UCSD-AML1 (cell line): Measurements from ENCODE around the gene NCOA5.

Experiments used
- DNase-seq: peaks from one replicate; lab custom pipeline; 2025; ENCODE audit not compliant: unreplicated experiment; lab: John Stamatoyannopoulos, UW

NCOA5 gene

DNA sequence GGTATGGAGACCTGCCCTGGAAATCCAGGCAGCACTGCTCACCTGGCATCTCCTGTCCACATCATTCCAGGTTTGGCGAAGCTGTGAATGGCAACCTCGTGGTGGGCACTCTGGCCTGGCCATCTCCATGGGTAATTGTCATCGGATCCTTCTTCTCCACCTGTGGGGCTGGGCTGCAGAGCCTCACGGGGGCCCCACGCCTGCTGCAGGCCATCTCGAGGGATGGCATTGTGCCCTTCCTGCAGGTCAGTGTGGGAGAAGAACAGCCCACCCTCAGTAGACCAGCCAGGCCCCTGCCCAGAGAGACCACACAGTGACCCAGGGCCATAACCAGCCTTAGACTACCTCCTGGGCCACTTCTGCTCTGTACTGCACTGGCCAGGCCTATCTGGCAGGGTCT, 44.9 kb downstream of the NCOA5 start:
- DNase-seq, result no peak

DNA sequence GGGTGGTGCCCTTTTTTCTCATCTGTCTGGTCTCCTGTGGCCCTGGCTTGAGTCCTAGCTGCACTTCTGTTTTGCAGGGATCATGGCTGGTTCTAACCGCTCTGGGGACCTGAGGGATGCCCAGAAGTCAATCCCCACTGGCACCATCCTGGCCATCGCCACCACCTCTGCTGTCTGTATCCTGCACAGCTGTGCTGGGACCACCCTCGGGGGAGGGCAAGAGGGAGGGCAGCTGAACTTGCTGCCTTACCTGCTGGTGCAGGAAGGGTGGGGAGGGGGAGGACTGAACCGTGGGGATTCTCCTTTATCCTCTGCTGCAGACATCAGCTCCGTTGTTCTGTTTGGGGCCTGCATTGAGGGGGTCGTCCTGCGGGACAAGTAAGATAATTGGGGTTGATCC, 46.2 kb downstream of the NCOA5 start:
- DNase-seq, result no peak

DNA sequence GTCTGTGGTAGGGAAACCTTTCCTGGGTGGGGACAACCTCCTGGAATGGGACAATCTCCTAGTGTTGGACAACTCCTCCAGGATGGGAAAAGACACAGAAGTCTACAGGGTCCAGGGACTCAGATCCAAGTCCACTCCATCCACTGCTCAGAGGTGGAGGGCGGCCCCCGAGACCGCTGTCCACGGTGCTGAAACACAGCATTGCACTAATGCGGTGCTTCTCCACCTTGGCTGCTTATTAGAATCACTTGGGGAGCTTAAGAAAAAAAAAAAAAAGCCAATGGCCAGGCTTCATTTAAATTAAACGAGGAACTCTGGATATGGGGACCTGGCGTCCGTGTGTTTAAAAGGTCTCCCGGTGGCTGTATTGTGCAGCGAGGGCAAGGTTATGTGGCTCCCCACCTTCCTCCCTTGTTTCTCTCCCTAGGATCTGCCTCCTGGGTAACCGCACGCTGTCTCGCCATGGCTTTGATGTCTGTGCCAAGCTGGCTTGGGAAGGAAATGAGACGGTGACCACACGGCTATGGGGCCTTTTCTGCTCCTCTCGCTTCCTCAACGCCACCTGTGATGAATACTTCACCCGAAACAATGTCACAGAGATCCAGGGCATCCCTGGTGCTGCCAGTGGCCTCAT, 48.7 kb downstream of the NCOA5 start:
- DNase-seq, result peak; percentile 63

DNA sequence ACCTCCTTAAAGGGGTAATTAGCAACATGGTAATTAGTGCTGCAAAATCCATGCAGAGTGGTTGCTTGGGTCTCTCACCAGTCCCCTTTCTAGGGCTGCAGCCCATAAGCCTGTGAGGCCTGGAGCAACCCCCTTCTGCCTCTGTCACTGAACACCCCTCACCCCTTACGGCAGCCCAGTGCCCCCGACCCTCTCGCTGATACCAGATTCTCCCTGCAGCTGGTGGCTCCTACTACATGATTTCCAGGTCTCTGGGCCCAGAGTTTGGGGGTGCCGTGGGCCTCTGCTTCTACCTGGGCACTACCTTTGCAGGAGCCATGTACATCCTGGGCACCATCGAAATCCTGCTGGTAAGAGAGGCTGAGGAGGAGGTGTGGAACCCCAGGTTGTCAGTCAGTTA, 52.7 kb downstream of the NCOA5 start:
- no peak for DNase-seq

DNA sequence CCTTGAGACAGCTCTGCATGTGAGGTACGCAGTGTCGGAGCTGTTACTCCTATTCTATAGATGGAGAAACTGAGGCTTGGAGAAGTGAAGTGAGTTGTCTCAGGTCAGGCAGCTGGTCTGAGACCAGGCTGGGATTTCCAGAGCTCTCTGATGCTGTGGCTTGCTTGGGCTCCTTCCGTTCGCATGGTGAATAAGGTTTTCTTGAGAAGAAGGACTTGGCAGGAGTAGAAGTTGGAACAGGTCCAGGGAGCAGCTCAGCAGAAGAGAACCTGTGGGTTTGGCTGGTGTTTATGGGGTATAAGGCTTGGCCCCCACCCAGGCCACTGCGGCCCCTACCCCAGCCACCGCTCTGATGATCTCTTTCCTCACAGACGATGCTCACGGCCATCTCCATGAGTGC, 53.4 kb downstream of the NCOA5 start:
- no peak for DNase-seq

DNA sequence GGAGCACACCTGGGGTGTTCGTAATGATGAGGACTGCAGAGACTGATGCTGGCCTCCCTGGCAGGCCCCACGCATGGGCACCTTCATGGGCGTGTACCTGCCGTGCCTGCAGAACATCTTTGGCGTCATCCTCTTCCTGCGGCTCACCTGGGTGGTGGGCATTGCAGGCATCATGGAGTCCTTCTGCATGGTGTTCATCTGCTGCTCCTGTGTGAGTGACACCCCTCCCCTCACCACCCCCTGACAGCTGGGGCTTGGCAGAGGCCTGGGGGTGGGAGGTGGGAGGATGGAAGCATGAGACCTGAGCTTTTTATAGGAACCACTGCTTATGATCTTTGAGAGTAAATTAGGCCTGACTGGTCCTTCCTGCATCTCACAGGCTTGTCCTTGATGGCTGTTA, 54.0 kb downstream of the NCOA5 start:
- DNase-seq, result no peak

DNA sequence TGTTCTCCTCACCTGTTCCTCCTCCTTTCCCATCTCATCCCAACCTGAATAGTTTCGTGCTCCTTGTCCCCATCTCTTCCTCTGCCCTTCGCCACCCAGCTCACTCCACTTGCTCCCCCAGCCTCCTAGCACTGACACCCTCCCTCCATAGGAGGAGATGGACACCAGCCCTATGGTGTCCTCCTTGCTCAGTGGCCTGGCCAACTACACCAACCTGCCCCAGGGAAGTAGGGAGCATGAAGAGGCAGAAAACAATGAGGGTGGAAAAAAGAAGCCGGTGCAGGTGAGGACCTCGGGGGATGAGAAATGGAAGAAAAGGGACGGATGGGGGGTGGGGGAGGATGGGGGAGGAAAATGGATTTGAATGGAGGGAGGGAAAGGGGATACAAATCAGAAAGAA, 54.5 kb downstream of the NCOA5 start:
- DNase-seq, result no peak

DNA sequence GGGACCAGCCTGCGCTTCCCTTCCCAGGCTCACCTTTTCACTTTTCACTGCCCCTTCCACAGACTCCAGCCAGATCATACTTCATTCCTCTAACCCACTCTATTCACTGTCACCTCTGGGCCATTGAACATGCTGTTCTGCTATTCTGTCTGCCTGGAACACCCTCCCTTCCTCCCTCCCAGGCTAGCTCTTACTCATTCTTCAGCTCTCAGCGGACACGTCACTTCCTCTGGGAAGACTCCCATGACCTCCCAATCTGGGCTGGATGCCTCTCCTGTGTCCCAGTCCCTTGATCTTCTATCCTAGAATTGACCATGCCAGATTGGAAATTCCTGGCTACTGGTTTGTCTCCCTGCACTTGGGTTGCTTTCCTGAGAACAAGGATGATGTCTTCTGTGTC, 55.7 kb downstream of the NCOA5 start:
- DNase-seq, result no peak

DNA sequence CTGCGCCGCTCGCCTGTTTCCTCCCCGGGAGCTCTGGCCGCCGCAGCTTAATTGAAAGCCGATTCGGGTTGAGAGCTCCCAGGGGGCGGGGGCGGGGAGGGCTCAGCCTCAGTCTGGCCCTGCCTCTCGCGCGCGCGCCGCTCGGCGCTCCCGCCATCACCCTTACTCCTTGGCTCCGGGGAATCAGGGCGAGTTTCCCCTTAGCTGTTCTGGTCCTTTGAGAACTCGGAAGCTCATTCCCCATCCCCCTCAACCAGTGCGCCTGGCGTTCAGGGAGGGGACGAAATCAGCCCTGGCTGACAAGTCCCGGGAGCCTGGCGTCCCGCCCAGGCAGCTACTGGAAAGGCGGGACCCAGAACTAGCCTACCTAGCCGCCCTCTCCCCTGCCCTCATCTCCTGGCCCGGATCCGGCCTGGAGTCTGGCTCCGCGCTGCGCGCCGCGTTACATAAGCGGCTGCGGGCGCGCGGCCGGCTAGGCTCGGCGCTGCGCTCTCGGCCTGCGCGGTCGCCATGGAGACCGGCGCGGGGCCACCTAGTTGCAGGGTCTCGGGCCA, 58.0 kb downstream of the NCOA5 start:
- no peak for DNase-seq

DNA sequence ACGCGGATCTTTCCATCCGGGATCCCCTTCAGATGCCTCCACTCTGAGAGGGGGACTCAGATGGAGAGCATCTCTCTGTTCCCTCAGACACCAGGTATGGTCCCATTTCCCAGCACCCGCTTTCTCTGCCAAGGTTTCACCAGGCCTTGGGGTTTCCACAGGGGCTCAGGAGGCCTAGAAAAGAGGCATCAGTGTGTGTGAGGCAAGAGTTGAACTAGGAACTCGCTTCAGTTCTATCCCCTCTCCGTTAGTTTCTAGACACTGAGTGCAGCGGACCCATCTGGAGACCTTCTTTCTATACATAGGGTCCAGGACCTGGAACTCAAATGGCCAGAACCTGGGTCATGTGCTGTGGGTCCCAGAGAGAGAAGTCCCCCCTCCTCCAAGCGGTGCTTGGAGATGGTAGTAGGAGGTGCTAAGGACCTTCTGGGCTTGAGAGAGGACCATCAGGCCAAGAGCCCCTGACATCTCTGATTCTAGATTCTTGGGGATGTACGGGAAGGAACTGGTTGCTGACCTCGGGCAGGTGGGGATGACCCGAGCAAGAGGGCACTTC, 58.7 kb downstream of the NCOA5 start:
- DNase-seq, result no peak

DNA sequence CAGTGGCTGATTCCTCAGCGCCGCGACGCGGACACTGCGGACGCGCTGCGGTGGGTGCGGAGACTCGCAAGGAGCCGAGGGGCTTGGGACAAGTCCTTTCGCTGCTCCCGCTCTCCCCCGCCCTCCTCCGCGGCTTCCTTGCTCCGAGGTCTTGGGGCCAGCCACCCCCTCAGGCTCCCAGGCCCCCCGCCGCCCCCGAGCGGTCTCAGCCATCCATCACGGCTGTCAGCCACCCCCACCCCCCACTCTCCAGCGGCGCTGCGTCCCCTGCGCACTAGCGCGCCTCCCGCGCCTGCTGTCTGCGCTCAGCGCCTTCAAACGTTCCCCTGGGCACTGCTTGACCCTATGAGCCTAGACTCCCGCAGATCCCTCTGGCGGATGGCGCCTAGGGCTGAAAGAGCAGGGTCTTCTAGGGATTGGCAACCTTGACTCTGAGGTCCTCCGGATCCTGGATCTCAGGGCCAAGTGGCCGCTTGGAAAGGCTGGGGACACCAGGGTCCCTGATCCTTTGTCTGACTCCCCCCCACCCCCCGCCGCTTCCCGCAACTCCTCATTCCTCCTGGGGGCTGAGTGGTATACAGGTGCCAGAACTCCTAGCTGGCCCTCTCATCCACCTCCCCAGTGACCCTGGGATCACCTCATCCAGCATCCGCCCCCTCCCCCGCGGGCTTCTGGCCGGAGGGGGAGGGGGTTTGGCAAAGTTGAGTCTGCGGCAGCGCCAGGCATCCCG, 59.3 kb downstream of the NCOA5 start:
- no peak for DNase-seq

DNA sequence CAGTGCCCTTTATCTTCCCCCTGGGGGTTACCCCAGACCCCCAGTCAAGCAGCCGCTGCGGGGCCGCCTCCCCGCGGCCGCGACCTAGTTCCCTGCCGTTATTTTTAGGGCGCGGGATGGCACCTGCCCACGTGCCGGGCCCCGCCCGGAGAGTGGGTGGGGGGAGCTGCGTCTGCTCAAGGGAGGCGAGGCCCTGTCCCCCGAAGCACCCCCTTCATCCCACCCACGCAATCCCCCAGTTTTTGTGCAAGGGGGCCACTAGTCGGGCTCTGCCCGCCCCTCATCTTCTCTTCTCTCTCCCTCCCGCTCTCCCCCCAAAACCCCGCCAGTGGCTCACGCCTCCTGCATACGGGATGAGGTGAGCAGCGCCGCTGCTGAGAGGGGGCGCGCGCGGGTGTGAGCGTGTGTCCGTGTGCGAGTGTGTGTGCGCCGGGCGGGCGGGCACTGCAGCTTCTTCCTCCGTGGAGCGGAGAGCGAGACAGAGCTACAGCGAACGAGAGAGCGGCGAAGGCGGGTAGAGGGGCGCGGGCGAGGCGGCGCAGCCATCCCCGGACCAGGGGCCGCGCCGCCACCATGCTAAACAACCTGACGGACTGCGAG, 60.9 kb downstream of the NCOA5 start, which contains the start of gene SLC12A5:
Gene SLC12A5, plus strand, starts transcription at position 444 of the 600 bp plus-strand sequence. Its CDS starts 130 bp downstream, at position 574.
- no peak for DNase-seq

DNA sequence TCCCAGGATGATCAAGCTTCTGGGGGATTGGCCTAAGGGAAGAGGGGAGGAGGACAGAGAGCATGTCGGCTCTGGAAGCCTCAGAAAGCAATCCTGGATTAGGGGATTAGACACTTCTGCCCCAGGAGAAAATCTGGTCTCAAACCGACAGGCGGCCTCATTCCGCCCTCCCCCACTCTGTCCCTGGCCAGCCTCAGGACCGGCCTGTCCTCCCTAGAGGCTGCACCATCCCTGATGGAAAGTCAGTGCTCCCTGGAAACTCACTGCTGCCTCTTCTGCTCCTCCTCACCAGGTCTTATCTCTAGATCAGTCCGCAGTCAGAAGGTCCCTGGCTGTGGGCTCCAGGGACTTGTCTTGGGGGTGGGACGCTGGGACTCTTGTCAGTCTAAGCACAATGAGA, 61.7 kb downstream of the NCOA5 start:
- DNase-seq, result no peak

DNA sequence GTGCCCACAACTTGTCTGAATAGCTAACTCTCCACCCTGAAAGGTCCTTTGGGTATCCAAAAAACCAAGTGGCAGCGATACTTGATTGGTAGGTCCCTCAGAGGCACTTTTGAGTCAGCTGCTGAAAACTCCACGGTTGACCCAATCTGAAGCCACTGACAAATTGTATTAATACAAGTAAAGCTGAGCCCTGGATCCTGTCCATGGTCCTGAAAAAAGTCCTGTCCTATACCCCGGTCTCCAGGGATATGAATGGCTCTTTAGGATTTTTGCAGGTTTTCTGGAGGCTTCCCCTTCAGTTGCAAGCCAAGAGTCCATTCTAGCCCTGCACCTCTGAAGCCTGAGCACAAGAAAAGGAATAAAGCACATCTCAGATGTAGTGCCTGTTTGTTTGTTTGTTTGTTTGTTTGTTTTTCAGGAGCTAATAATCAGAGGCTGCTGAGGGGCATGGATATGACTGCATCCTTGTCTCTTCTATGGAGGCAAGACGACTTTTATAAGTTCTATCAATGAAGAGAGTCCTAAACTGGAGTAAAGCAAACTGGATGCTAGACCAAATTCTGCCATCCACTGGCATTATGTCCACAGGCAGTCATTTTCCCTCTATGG, 62.4 kb downstream of the NCOA5 start:
- DNase-seq, result no peak

DNA sequence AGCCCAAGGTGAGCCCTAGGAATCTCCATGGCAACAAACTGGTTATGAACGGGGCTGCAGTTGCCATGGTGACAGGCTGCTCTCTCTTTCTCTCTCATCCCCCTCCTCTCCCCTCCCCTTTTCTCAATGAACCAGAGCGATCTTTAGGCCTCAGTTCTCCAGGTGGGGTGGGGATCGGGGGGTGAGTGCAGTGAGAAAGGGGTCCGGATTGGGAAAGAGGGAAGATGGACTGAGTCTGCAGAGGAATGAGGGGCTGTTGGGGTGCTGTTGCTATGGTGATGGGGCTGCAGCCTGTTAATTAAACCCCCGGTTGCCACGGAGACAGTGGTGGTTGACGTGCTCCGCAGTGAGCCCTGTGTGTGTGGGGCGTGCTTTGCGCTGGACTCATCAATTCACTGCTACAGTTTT, 64.4 kb downstream of the NCOA5 start:
- no peak for DNase-seq

DNA sequence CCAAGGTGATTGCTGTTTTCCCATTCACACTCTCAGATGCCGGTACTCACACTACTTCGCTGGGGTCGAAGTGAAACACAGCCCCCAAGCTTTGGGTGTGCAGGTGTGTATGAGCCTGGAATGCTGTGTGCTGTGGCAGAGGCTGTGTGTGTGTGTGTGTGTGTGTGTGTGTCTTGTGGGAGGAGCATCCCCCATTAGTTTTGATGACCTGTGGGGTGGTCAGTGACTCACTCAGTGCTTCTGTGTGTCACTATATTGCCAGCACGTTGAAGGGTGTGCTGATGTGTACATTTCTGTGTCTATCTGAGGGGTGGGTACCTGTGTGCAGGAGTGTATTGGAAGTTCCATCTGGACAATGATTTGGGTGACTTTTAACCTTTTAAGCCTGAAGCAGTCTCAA, 65.8 kb downstream of the NCOA5 start:
- no peak for DNase-seq

DNA sequence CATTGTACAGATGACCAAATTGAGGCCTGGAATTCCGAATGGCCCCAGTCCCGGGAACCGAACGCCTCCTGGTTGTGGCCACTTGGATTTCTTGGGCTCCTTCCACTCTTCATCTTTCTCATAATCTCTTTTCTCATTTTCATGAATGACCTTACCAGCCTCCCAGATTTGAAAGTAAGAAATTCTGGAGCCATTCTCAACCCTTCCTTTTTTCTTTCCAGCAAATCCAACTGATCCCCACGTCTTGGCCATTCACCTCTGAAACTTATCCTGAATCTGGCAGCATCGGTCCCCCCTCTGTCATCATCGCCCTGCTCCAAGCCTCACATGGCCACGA, 66.6 kb downstream of the NCOA5 start:
- DNase-seq, result no peak

DNA sequence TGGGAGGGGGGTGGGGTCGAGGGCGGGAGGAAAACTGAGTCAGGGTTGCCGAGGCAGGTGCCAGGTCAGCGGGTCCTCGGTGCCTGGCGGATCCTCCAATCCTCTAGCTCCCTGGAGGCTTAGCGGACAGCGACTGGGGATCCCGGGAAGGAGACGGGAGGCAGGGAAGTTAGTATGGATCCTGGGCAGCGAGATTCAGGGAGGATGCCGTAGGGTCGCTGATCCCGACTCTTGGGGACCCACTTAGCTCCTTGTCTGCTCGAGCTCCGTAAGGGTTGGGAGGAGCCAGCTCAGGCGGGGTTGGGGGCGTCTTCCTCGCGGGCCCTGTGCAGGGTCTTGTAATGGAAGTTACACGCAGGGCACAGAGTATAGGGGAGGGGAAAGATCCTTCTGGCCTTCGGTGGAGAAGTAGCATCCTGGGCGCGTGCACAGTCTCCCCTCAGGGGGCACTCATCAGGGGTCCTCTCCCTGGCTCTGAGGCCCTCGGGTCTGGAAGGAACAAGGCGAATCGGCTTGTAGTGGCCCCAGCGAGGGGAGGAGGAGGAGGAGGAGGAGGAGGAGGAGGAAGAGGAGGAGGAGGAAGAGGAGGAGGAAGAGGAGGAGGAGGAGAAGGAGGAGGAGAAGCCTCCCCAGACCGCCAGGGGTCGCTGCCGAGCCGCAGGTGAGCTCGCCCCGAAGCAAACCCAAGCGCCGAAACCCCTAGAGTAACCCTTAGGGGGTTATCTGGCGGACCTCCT, 67.2 kb downstream of the NCOA5 start:
- peak; percentile 79 for DNase-seq

DNA sequence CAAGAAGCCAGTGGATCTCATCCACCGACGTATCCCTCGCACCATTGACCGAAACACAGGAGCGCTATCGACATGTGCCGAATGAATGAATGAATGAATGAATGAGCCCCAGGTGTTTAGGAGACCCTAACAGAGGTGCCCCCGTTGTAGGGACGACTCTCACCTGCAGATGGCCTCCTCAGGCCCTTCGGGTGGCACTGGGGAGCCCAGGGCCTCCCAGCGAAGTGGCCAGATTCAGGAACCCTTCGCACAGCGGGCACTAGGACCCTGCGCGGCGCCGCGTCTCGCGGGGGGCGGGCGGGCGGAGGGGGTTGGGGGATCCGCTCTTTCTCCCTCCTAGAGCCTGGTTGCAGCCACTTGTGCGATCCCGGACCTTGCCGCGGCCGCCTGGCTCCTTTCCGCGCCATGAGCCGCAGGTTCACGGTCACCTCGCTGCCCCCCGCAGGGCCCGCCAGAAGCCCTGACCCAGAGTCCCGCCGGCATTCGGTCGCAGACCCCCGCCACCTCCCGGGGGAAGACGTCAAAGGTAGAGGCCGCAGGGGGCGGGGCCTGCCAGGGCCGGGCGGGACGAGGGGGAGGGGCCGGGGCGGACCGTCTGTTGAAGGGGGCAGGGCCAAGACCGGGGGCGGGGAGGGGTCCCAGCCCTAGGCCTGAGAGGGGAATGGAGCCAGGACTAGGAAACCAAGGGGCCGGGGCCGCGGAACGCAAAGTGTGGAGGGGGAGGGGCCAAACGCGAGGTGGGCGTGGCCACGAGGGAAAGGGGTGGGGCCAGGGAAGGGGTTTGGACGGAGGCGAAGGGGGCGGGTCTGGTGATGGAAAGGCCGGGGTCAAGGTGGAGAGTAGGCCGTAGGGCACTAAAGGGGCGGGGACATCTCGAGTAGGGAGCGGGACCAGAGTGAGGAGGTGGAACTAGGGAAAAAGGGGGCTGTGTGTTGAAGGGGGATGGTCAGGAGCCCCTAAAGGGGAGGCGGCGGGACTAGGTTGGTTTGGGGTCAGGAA, 68.1 kb downstream of the NCOA5 start:
- peak; percentile 95 for DNase-seq

DNA sequence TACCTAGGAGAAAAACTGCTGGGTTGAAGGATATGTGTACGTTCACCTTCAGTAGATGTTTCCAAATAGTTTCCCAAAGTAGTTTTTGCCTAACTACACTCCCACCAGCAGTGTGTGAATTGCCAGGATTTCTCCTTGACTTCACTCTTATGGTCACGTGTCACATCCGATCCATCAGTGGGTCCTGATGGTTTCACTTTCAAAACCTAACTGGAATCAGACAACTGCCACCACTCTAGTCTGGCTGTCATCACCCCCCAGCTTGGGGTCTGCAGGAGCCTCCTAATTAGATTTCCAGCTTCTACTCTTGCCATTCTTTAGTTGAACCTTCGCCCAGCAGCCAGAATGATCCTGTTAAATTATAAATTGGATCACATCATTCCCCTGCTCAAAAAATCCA, 69.2 kb downstream of the NCOA5 start:
- DNase-seq, result no peak
